Endothelial cell of umbilical vein (primary cell): ENCODE results near the gene EPB41L3. TPM values are rescaled to one million over a fixed set of nuclear protein-coding genes. Genes with fewer than 3 reads are reported as not detected.

Experiments used
- BruUV-seq: library from RNA; stranded (reverse); fragments of 400-500 nt; replicated peaks from 2 replicates; lab custom pipeline; 2021; lab: Mats Ljungman, UMichigan
- CTCF ChIA-PET: fragments of 300-600, 350-600 bp; sonication (Branson Sonifier 250); formaldehyde crosslinking; loops from one replicate; lab custom pipeline; 2021; ENCODE audit warnings: antibody characterized with exemption, inconsistent platforms; lab: Charles Lee
- POLR2A ChIA-PET: fragments of 300-600, 350-600 bp; sonication (Branson Sonifier 250); formaldehyde crosslinking; loops from one replicate; lab custom pipeline; 2021; ENCODE audit warnings: antibody characterized with exemption, inconsistent platforms; lab: Charles Lee
- DNase-seq: peaks from one replicate; pipeline ENCODE4 v3.0.0-alpha.2; 2011; ENCODE audit warnings: low read depth, low spot score
- FAIRE-seq: peaks from 2 replicates; lab custom pipeline; 2011; peaks lifted over from hg19 to GRCh38; lab: Jason Lieb, UNC
- H2AFZ ChIP-seq: 2 replicates; pipeline ENCODE4 v1.6.0; 2012; ENCODE audit warnings: low read depth, low read length, control low read depth, inconsistent platforms
- H3K27ac ChIP-seq: 2 replicates; pipeline ENCODE4 v1.5.1; 2011; ENCODE audit warnings: low read depth, mild to moderate bottlenecking, control low read depth, low read length, moderate library complexity; ENCODE audit not compliant: insufficient read depth
- H3K27me3 ChIP-seq, 2 experiments: 2 replicates each; pipeline versions ENCODE4 v1.6.0 to v1.6.1; 2011; ENCODE audit warnings: low read length in 2 of 2, mixed read lengths in 1 of 2; ENCODE audit not compliant: control insufficient read depth in 2 of 2, insufficient read depth in 2 of 2
- H3K36me3 ChIP-seq, 2 experiments: 2 replicates in 1 of 2; 3 replicates in 1 of 2; pipeline ENCODE4 v1.5.1; 2011; ENCODE audit warnings: low read length in 2 of 2, mild to moderate bottlenecking in 1 of 2, moderate library complexity in 1 of 2; ENCODE audit not compliant: control insufficient read depth in 2 of 2, insufficient read depth in 2 of 2; ENCODE audit errors: extremely low read depth in 1 of 2
- H3K4me1 ChIP-seq: 3 replicates; pipeline ENCODE4 v1.5.1; 2011; ENCODE audit warnings: mild to moderate bottlenecking, low read length; ENCODE audit not compliant: control insufficient read depth, insufficient read depth; ENCODE audit errors: extremely low read depth
- H3K4me2 ChIP-seq: 2 replicates; pipeline ENCODE4 v1.6.1; 2011; ENCODE audit warnings: low read length, control low read depth, mixed read lengths; ENCODE audit not compliant: insufficient read depth
- H3K4me3 ChIP-seq, 3 experiments: fragments of 200-600 bp in 1 of 3; sonication (generic), shearing (Covaris generic) in 1 of 3; replicated peaks in 1 of 3; 2 replicates each; pipeline ENCODE4 v1.5.1; 2011 to 2016; ENCODE audit warnings: control low read depth in 3 of 3, low read length in 3 of 3, mild to moderate bottlenecking in 2 of 3, inconsistent platforms in 1 of 3, low read depth in 1 of 3, moderate library complexity in 1 of 3; ENCODE audit not compliant: insufficient read depth in 1 of 3
- H3K79me2 ChIP-seq: 2 replicates; pipeline ENCODE4 v1.6.0; 2012; ENCODE audit warnings: low read length, inconsistent platforms; ENCODE audit not compliant: control insufficient read depth, insufficient read depth
- H3K9ac ChIP-seq: replicated peaks from 2 replicates; pipeline ENCODE3; 2011; ENCODE audit warnings: low read length, control low read depth; ENCODE audit not compliant: insufficient read depth; ENCODE audit errors: extremely low read depth
- H3K9me1 ChIP-seq: replicated peaks from 3 replicates; pipeline ENCODE4 v1.6.0; 2011; ENCODE audit warnings: mild to moderate bottlenecking, low read length; ENCODE audit not compliant: control insufficient read depth, insufficient read depth; ENCODE audit errors: extremely low read depth
- H3K9me3 ChIP-seq: replicated peaks from 2 replicates; pipeline ENCODE4 v1.5.1; 2012; ENCODE audit warnings: low read length, inconsistent platforms; ENCODE audit not compliant: control insufficient read depth, insufficient read depth
- H4K20me1 ChIP-seq: replicated peaks from 2 replicates; pipeline ENCODE3; 2011; ENCODE audit warnings: mild to moderate bottlenecking, low read length; ENCODE audit not compliant: control insufficient read depth, insufficient read depth; ENCODE audit errors: extremely low read depth
- FOS ChIP-seq: IDR thresholded peaks from 2 replicates; pipeline ENCODE4 v1.6.1; 2011; ENCODE audit warnings: mild to moderate bottlenecking, low read length, moderate library complexity, borderline replicate concordance; ENCODE audit not compliant: insufficient read depth
- GATA2 ChIP-seq: IDR thresholded peaks from 2 replicates; pipeline ENCODE4 v1.7.0; 2011; ENCODE audit warnings: low read depth, mild to moderate bottlenecking, moderate library complexity, mixed read lengths, low read length; ENCODE audit not compliant: insufficient read length, insufficient read depth
- JUN ChIP-seq: IDR thresholded peaks from 2 replicates; pipeline ENCODE4 v1.6.1; 2011; ENCODE audit warnings: borderline replicate concordance, low read depth; ENCODE audit not compliant: insufficient read length, insufficient read depth
- MYC ChIP-seq: IDR thresholded peaks from one replicate; pipeline ENCODE4 v1.6.1; 2011; ENCODE audit warnings: mild to moderate bottlenecking, low read depth, low read length
- POLR2A ChIP-seq: IDR thresholded peaks from 2 replicates; pipeline ENCODE4 v1.6.1; 2012; ENCODE audit warnings: low read depth, mild to moderate bottlenecking, control low read depth, low read length
- POLR2AphosphoS5 ChIP-seq: IDR thresholded peaks from 2 replicates; pipeline ENCODE4 v1.6.1; 2012; ENCODE audit warnings: low read depth, mild to moderate bottlenecking, control low read depth, low read length, moderate library complexity; ENCODE audit not compliant: insufficient read depth
- dilution Hi-C: fragments of 300-500 bp; cut with MboI; formaldehyde crosslinking; loops from one replicate; pipeline ENCODE4 v1.15.0; 2019; ENCODE audit warnings: low sequenced_read_pairs; ENCODE audit not compliant: extremely low pct_ligation_motif_present
- intact Hi-C: fragments of 100-400 bp; cut with micrococcal nuclease; formaldehyde crosslinking; loops from one replicate; pipeline ENCODE4 v1.10.0; 2022
- polyA plus RNA-seq, 4 experiments: library from polyadenylated mRNA; depleted of rRNA in 3 of 4; stranded (reverse) in 3 of 4; unstranded in 1 of 4; fragments of >200 nt; gene quantifications; 2 replicates each; pipeline versions ENCODE4 v1.2.1 to v1.2.3, GENCODE V29; 2011 to 2012; ENCODE audit warnings: missing spikeins in 1 of 4
- total RNA-seq: library from RNA; stranded (reverse); gene quantifications from 2 replicates; pipeline ENCODE4 v1.2.3, GENCODE V29; 2021
- TF ChIP-seq, protein P1 (sequence below), 2 donors: IDR thresholded peaks; 1 replicate in 1 of 2; 2 replicates in 1 of 2; pipeline ENCODE4 v1.5.1; 2011; ENCODE audit warnings: low read length in 2 of 2, mild to moderate bottlenecking in 2 of 2, moderate library complexity in 2 of 2, control low read depth in 1 of 2, inconsistent platforms in 1 of 2, low read depth in 1 of 2; ENCODE audit not compliant: insufficient read depth in 1 of 2; ENCODE audit errors: extremely low read depth in 1 of 2
- TF ChIP-seq, protein P2 (sequence below): IDR thresholded peaks from 2 replicates; pipeline ENCODE4 v1.6.1; 2011; ENCODE audit not compliant: insufficient read depth, insufficient read length

EPB41L3 gene
- total and polyA plus RNA-seq, 2 donors (not counting 3 experiments of a cell fraction or from before 2014, with no cell fraction given): 38.9 to 114 TPM

DNA sequence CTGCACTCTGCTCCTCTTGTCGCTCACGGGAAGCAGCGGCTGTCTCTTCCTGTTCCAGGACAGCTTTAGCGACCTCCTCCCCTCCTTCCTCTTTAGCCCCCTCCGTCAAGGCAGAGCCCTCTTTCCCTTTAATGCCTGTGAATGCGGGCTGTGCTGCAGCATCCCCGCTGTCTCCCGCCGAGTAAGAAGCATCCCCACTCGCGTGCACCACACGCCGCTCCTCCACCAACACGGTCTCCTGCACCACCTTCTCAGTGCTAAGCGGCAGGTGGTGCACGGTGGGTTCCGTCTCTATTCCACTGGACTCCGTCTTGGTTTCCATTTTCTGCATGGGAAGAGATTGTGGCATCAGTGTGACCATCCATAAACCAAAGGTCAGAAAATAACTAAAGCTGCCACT, 146.7 kb downstream of the EPB41L3 start:
- intact Hi-C loops: no loop called here
- DNase-seq (no peak), FAIRE-seq (no peak)
- H4K20me1 ChIP-seq: no peaks in the 10 kb centered on the region
- CTCF ChIA-PET: interaction anchor here (1.2 kb wide), 1 partner anchor 10 kb away, joined by 3 read pairs; no protein-coding TSS in a partner anchor
- dilution Hi-C loops: no loop called here
- POLR2A ChIA-PET: no interaction called here
- H3K79me2 ChIP-seq: no peaks in the 10 kb centered on the region
- H3K27me3 ChIP-seq: no peaks in the 10 kb centered on the region
- H3K9me1 ChIP-seq: no peaks in the 10 kb centered on the region
- H3K36me3 ChIP-seq: peaks cover 17 to 22% of the 10 kb centered on the region in 2 experiments
- no peak overlapping the region for H3K4me2 ChIP-seq
- H3K4me1 ChIP-seq: no peaks in the 10 kb centered on the region
- H3K4me3 ChIP-seq: no peak overlapping the region
- H3K9me3 ChIP-seq: no peaks in the 10 kb centered on the region
- no peak overlapping the region for H2AFZ ChIP-seq
- TF ChIP-seq GATA2 (no peak), POLR2AphosphoS5 (no peak), JUN (no peak), FOS (no peak), POLR2A (no peak), MYC (no peak)
- TF ChIP-seq, protein P1, sequence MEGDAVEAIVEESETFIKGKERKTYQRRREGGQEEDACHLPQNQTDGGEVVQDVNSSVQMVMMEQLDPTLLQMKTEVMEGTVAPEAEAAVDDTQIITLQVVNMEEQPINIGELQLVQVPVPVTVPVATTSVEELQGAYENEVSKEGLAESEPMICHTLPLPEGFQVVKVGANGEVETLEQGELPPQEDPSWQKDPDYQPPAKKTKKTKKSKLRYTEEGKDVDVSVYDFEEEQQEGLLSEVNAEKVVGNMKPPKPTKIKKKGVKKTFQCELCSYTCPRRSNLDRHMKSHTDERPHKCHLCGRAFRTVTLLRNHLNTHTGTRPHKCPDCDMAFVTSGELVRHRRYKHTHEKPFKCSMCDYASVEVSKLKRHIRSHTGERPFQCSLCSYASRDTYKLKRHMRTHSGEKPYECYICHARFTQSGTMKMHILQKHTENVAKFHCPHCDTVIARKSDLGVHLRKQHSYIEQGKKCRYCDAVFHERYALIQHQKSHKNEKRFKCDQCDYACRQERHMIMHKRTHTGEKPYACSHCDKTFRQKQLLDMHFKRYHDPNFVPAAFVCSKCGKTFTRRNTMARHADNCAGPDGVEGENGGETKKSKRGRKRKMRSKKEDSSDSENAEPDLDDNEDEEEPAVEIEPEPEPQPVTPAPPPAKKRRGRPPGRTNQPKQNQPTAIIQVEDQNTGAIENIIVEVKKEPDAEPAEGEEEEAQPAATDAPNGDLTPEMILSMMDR (IDR thresholded peaks at IDR 0.05; ENCODE audit: extremely low read depth in 1 of 2, insufficient read depth in 1 of 2, low read depth in 1 of 2, low read length in 2 of 2): no peak
- TF ChIP-seq, protein P2, sequence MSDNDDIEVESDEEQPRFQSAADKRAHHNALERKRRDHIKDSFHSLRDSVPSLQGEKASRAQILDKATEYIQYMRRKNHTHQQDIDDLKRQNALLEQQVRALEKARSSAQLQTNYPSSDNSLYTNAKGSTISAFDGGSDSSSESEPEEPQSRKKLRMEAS: no peak
- BruUV-seq: no TSS peak
- H3K9ac ChIP-seq: no peak overlapping the region
- H3K27ac ChIP-seq: no peak overlapping the region
